ENCODE measurements around the gene KLHL41.

- TF ChIP-seq, protein P1, sequence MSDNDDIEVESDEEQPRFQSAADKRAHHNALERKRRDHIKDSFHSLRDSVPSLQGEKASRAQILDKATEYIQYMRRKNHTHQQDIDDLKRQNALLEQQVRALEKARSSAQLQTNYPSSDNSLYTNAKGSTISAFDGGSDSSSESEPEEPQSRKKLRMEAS (IDR thresholded peaks at IDR 0.05) = no peak
- TF ChIP-seq FOXM1 (IDR thresholded peaks at IDR 0.05; ENCODE audit: borderline replicate concordance, low read depth) (no peak), YY1 (IDR thresholded peaks at IDR 0.05; ENCODE audit: low read depth) (no peak)
These were observed 23.8 kb upstream of the KLHL41 start for GRCh38 chr2:169485650-169486138.
